ENCODE results near the gene AGO1.

DNA sequence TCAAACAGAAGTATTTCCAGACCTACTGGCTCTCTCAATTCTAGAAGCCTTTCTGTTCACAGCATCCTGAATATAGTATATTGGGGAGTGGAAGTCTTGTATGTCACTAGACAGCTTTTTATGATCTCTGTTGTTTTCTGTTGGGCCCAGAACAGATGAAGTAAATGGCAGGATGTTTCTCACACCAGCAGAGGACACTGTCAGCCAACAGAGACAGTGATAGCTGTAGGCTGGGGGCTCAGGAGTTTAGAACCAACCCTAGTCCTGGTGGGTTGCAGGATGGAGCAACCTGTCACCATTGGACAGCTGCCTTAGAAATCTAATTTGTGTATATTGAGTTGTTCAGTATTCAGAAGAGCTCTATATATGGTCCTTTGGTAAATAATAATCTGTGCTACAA is 16.9 kb downstream of the AGO1 start:
- no peak for TF ChIP-seq YY1 (IDR thresholded peaks at IDR 0.05; ENCODE audit: insufficient read depth, insufficient read length)
- TF ChIP-seq SUZ12 (IDR thresholded peaks at IDR 0.05; ENCODE audit: extremely low read depth, insufficient read depth, insufficient read length) = no peak
- TF ChIP-seq ZNF274 (IDR thresholded peaks at IDR 0.05; ENCODE audit: low read depth, low read length) = no peak

Data from NT2/D1 (cell line).